SK-N-MC (cell line): ENCODE measurements around the gene DISC1.
A peak's percentile ranks its signal among the peaks of the same experiment; 100 is the strongest.

Experiments
- DNase-seq: peaks from one replicate; pipeline ENCODE4 v3.0.0-alpha.2; 2011; ENCODE audit warnings: low read depth, low spot score
- H3K27ac ChIP-seq: fragments of 200-600 bp; sonication (generic); 2 replicates; pipeline ENCODE4 v1.5.1; 2016; ENCODE audit warnings: mixed run types
- H3K36me3 ChIP-seq: fragments of 200-600 bp; sonication (generic); 2 replicates; pipeline ENCODE4 v1.6.1; 2017; ENCODE audit warnings: antibody characterized with exemption, low read length, mixed read lengths; ENCODE audit not compliant: insufficient read depth
- H3K4me3 ChIP-seq: fragments of 200-600 bp; sonication (generic); 2 replicates; pipeline ENCODE4 v1.5.1; 2016
- H3K9ac ChIP-seq: fragments of 200-600 bp; sonication (generic); 2 replicates; pipeline ENCODE4 v1.8.0; 2017; ENCODE audit warnings: mixed run types, mixed read lengths; ENCODE audit not compliant: insufficient read length
- H3K9me3 ChIP-seq: fragments of 200-600 bp; sonication (generic); 2 replicates; pipeline ENCODE4 v1.6.1; 2017; ENCODE audit warnings: low read depth, mild to moderate bottlenecking, antibody characterized with exemption, low read length, moderate library complexity, mixed read lengths
- EZH2 ChIP-seq: fragments of 200-600 bp; sonication (generic); IDR thresholded peaks from one replicate; pipeline ENCODE4 v1.6.1; 2017; ENCODE audit warnings: antibody characterized with exemption
- FOXP2 ChIP-seq: optimal IDR thresholded peaks from 2 replicates; pipeline ENCODE3; 2011; ENCODE audit warnings: mild to moderate bottlenecking, moderate library complexity; ENCODE audit not compliant: insufficient read depth; ENCODE audit errors: extremely low read length, control extremely low read depth
- POLR2AphosphoS5 ChIP-seq: IDR thresholded peaks from 2 replicates; pipeline ENCODE4 v1.6.1; 2012; ENCODE audit warnings: mild to moderate bottlenecking, low read depth, low read length, borderline replicate concordance

The DISC1 gene

DNA sequence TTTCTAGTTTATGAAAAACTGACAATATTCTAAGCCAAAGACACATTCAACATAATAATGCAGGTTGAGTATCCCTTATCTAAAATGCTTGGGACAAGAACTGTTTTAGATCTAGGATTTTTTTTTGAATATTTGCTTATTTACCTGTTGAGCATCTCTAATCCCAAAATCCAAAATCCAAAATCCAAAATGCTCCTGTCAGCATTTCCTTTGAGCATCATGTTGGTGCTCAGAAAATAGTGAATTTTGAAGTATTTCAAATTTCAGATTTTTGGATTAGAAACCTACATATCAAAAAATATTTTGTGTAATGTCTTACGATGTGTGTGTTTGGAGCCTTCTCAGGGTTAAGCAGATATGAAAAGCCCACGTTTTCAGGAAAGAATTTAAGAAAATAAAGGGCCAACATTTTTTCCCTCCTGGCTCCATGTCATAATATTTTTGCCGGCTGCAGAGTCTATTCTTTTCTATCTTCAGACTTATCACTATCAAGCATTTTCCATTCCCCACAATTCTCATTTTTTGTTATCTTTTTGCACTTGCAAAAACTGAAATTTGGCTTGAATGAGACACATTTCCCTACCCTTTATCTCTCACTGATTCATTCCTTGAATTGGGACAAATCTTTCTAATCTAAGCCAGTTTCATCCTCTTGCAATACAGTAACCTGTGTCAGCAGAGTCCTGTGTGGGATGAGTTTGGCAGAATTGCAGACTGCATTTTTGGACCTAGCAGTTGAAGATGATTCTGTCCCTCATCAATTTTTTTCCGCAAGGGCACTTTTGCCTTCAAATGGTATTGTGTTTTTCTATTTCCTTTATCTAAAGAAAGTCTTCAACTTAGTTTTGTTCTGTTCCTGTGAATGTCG, 233.9 kb downstream of the DISC1 start:
- Histone ChIP-seq H3K9me3 (no peaks in the 10 kb centered on the region), H3K9ac (no peak overlapping the region), H3K27ac (no peak overlapping the region), H3K4me3 (no peak overlapping the region), H3K36me3 (no peaks in the 10 kb centered on the region)
- no peak for TF ChIP-seq POLR2AphosphoS5
- no peak for DNase-seq

DNA sequence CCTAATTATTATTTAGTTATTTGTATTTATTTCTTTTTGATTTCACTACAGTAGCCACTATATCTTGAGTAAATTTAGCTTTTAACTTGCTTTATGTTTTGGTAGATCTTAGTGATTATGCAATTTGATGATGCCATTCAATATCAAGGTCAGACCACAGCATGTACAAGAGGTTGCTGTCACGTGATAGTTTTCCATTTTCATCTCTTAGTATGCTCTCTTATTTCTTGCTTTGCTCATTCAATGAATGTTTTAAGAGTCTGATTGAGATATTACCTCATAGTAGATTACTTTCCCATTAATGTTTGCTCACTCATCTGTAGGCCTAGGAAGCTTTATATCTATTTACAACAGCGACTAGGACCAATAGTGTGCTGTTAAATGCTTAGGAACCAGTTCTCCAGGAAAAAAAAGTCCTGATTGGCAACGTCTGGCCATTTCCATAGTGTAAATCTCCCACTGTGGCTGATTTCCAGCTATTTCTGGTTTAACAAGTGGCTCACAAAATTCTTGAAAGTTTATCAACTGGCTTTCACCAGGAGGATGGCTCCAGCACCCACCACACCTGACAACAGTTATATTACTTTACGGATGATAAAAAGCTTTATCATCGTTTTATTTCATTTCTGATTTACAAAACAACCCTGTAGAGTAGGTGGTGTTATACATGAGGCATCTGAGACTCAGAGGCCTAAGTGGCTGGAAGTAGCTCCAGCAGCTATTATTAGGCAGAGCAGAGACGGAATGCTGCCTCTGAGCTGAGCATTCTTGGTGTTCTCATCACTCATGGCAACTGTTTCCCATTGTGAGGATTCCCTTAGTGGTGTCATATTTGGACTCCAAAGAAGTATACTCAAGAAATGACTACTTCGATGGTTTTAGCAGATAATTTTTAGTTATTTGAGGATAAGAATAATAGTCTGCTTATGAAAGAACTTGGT, 235.2 kb downstream of the DISC1 start:
- no peak for DNase-seq

DNA sequence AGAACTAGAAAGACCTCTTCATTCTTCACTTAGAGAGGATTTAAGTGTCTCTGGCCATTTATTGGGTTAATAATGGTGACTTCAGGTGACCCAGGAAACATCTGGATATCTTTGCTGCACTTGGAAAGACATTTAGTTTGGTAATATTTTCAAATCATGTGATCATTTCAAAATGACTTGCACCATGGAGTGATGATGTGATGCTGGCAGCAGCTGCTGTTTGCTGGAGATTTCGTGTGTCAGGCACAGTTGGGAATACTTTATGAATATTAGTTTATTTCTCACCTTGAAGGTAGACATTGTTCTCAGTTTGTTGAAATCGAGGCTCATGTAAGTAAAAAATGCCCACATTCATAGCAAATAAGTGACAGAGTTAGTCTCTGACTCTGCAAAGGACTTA, 236.0 kb downstream of the DISC1 start:
- DNase-seq = no peak
- Histone ChIP-seq H3K9me3 (no peaks in the 10 kb centered on the region), H3K9ac (no peak overlapping the region), H3K27ac (no peak overlapping the region), H3K4me3 (no peak overlapping the region), H3K36me3 (no peaks in the 10 kb centered on the region)
- no peak for TF ChIP-seq POLR2AphosphoS5
- TF ChIP-seq FOXP2 = no peak
- TF ChIP-seq EZH2 = no peak

More for the DNA sequence above, 235.2 kb downstream of the DISC1 start:
- Histone ChIP-seq H3K9ac (no peak overlapping the region), H3K27ac (no peak overlapping the region), H3K36me3 (no peaks in the 10 kb centered on the region), H3K4me3 (no peak overlapping the region), H3K9me3 (no peaks in the 10 kb centered on the region)
- TF ChIP-seq POLR2AphosphoS5 (no peak), FOXP2 (no peak), EZH2 (no peak)

GRCh38 chr1:231865331-231865730, 238.7 kb downstream of the DISC1 start:
- H3K27ac ChIP-seq = no peak overlapping the region
- no peak overlapping the region for H3K9ac ChIP-seq
- H3K4me3 ChIP-seq = no peak overlapping the region
- DNase-seq = no peak
- H3K36me3 ChIP-seq = no peaks in the 10 kb centered on the region
- TF ChIP-seq EZH2 (no peak), FOXP2 (no peak), POLR2AphosphoS5 (no peak)
- no peaks in the 10 kb centered on the region for H3K9me3 ChIP-seq

- TF ChIP-seq FOXP2 = no peak
- TF ChIP-seq EZH2 = no peak
- TF ChIP-seq POLR2AphosphoS5 = no peak
- no peak overlapping the region for H3K9ac ChIP-seq
- no peak overlapping the region for H3K27ac ChIP-seq
- DNase-seq = peak; percentile 12
- no peak overlapping the region for H3K4me3 ChIP-seq
- no peaks in the 10 kb centered on the region for H3K36me3 ChIP-seq
- no peaks in the 10 kb centered on the region for H3K9me3 ChIP-seq
Measured at GRCh38 chr1:231866392-231867331, 240.1 kb downstream of the DISC1 start.

DNA sequence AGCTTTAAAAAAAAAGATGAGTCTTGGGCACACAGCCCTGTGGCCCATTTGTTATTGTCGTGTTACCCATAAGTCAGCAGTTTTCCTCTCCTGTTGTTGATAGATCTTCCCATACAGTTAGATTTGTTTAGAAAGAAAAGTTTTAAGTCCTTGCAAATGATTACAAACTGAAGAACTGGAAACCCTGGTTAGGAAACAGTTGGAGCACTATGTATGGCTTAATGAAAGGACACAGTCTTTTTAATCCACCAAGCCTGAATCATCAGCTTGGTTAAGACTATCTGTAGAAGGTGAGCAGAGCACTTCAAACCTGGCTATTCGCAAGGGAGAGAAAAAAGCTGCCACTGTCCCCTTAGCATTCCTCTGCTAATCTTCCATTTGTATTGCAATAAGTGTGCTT, 241.0 kb downstream of the DISC1 start:
- H3K4me3 ChIP-seq = no peak overlapping the region
- no peaks in the 10 kb centered on the region for H3K36me3 ChIP-seq
- TF ChIP-seq EZH2 = no peak
- H3K9ac ChIP-seq = no peak overlapping the region
- DNase-seq = no peak
- no peaks in the 10 kb centered on the region for H3K9me3 ChIP-seq
- H3K27ac ChIP-seq = no peak overlapping the region

GRCh38 chr1:231869364-231869763, 242.8 kb downstream of the DISC1 start:
- H3K36me3 ChIP-seq = no peaks in the 10 kb centered on the region
- no peak overlapping the region for H3K9ac ChIP-seq
- TF ChIP-seq POLR2AphosphoS5 = no peak
- no peak for TF ChIP-seq FOXP2
- no peak for TF ChIP-seq EZH2
- H3K4me3 ChIP-seq = no peak overlapping the region
- H3K27ac ChIP-seq = no peak overlapping the region
- no peak for DNase-seq
- H3K9me3 ChIP-seq = no peaks in the 10 kb centered on the region

DNA sequence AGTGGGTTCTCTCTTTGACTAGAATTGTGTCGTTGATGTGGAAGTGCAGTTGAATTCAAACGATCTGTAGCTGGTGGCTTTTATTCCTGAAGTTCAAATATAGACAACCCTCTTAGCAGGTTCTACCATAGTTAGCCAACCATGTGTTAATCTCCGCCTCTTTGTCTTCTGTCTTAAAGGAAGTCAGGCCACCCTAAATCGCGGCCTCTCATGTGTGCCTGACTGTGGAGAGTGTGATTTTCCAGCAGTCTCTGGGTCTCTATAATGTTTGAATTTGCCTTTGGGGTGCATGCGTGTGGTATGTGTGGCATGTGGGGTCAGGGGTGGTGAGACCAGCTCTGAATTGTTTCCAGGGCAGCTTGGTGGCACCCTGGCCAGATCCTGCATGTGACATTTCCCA, 244.9 kb downstream of the DISC1 start:
- no peaks in the 10 kb centered on the region for H3K36me3 ChIP-seq
- H3K9ac ChIP-seq = no peak overlapping the region
- no peak for DNase-seq
- no peak for TF ChIP-seq POLR2AphosphoS5
- no peak for TF ChIP-seq EZH2
- TF ChIP-seq FOXP2 = no peak
- H3K27ac ChIP-seq = no peak overlapping the region
- H3K4me3 ChIP-seq = no peak overlapping the region
- H3K9me3 ChIP-seq = no peaks in the 10 kb centered on the region
